ENCODE results near the gene FAM149A. TPM values are rescaled to one million over a fixed set of nuclear protein-coding genes. Genes with fewer than 3 reads are reported as not detected.

Gene FAM149A
- total RNA-seq, 1 experiment from 2014 or later = 8.9 TPM

DNA sequence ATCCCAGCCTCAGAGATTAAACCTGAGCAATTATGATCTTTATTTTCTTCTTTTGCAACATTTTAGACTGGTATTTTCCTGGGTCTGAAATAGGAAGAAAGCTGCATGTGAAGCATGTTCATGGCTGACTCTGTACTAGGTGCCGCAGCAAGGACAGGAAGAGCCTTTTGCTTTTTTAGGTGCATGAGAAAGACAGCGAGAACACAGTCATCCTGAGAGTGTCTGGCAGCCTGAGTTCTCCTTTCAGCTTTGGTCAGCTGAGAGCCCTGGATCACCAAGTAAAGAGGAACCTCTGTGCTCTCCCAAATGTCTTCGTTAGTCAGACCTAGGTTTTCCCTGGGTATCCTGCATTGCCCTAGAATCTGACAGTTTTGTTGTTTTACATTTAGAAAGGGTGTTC lies 29.8 kb downstream of the FAM149A start:
- ChIA-PET RAD21 (ENCODE audit: low non-redundant PET in 1 of 2, low total read pairs in 2 of 2, uncharacterized antibody in 2 of 2, unreplicated experiment in 2 of 2) (no interaction called here), CTCF (no interaction called here), POLR2A (no interaction called here)
- H3K9me2 ChIP-seq (ENCODE audit: insufficient read depth) = no peaks in the 10 kb centered on the region
- H2AFZ ChIP-seq (ENCODE audit: low read depth, low read length, poor library complexity, severe bottlenecking) = no peak overlapping the region
- H3K4me1 ChIP-seq (ENCODE audit: control insufficient read depth in 1 of 2, insufficient read depth in 2 of 2, low read length in 2 of 2) = peaks cover 10 to 13% of the 10 kb centered on the region in 2 experiments
- TF ChIP-seq SIN3A (IDR thresholded peaks at IDR 0.05; ENCODE audit: low read depth) (no peak), SP1 (IDR thresholded peaks at IDR 0.05; ENCODE audit: low read depth) (no peak), YY1 (IDR thresholded peaks at IDR 0.05; ENCODE audit: extremely low read depth, insufficient replicate concordance, low read depth, low read length) (no peak), EZH2phosphoT487 (IDR thresholded peaks at IDR 0.05; ENCODE audit: borderline replicate concordance) (no peak), ZBTB33 (IDR thresholded peaks at IDR 0.05; ENCODE audit: extremely low read depth, insufficient replicate concordance, low read length) (no peak), CEBPB (IDR thresholded peaks at IDR 0.05; ENCODE audit: low read depth) (no peak), MAX (IDR thresholded peaks at IDR 0.05) (no peak), EGR1 (IDR thresholded peaks at IDR 0.05; ENCODE audit: low read depth) (no peak), RAD21 (IDR thresholded peaks at IDR 0.05; ENCODE audit: low read depth) (no peak), CBX3 (IDR thresholded peaks at IDR 0.05; ENCODE audit: low read depth) (no peak), SRF (IDR thresholded peaks at IDR 0.05; ENCODE audit: low read depth) (no peak), POLR2AphosphoS5 (IDR thresholded peaks at IDR 0.05; ENCODE audit: low read depth, low read length) (no peak), ZNF274 (IDR thresholded peaks at IDR 0.05; ENCODE audit: low read depth, low read length) (no peak), POLR2A (IDR thresholded peaks at IDR 0.05; ENCODE audit: borderline replicate concordance, extremely low read depth, insufficient read depth, insufficient read length) (no peak)
- TF ChIP-seq, protein P1, sequence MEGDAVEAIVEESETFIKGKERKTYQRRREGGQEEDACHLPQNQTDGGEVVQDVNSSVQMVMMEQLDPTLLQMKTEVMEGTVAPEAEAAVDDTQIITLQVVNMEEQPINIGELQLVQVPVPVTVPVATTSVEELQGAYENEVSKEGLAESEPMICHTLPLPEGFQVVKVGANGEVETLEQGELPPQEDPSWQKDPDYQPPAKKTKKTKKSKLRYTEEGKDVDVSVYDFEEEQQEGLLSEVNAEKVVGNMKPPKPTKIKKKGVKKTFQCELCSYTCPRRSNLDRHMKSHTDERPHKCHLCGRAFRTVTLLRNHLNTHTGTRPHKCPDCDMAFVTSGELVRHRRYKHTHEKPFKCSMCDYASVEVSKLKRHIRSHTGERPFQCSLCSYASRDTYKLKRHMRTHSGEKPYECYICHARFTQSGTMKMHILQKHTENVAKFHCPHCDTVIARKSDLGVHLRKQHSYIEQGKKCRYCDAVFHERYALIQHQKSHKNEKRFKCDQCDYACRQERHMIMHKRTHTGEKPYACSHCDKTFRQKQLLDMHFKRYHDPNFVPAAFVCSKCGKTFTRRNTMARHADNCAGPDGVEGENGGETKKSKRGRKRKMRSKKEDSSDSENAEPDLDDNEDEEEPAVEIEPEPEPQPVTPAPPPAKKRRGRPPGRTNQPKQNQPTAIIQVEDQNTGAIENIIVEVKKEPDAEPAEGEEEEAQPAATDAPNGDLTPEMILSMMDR (IDR thresholded peaks at IDR 0.05 in 2 of 3, conservative IDR thresholded peaks at IDR 0.05 in 1 of 3; ENCODE audit: borderline replicate concordance in 1 of 3, insufficient read depth in 1 of 3, low read depth in 2 of 3, low read length in 2 of 3) = no peak
- no peak overlapping the region for H3K27ac ChIP-seq (ENCODE audit: low read depth, low read length)
- no peaks in the 10 kb centered on the region for H3K27me3 ChIP-seq (ENCODE audit: insufficient read depth, low read length)
- H3K4me3 ChIP-seq (replicated peaks in 1 of 2; ENCODE audit: low read depth in 1 of 2, low read length in 2 of 2) = no peak overlapping the region
- no peaks in the 10 kb centered on the region for H3K36me3 ChIP-seq (ENCODE audit: control insufficient read depth in 1 of 2, insufficient read depth in 2 of 2, low read length in 2 of 2)
- no peak for ATAC-seq
- intact Hi-C loops (cut with micrococcal nuclease) = no loop called here
- H3K9me3 ChIP-seq (ENCODE audit: control insufficient read depth in 1 of 2, insufficient read depth in 1 of 2, low read depth in 1 of 2, low read length in 2 of 2) = no peaks in the 10 kb centered on the region
- no peaks in the 10 kb centered on the region for H3K79me2 ChIP-seq (ENCODE audit: insufficient read depth, low read length)
- no peaks in the 10 kb centered on the region for H4K20me1 ChIP-seq (ENCODE audit: insufficient read depth)
- H3K9ac ChIP-seq (ENCODE audit: low read length) = no peak overlapping the region
- no peak for DNase-seq (ENCODE audit: low read depth, low spot score)
- no TSS peak for BruUV-seq (replicated peaks)
- H3K4me2 ChIP-seq (ENCODE audit: low read length) = no peak overlapping the region

Measured in HCT116 (cell line).